Effector memory CD4-positive, alpha-beta T cell (primary cell): Measurements from ENCODE around the gene CEP70.
A peak's percentile ranks its signal among the peaks of the same experiment; 100 is the strongest.

Source experiments
- DNase-seq, 3 donors: peaks; one replicate each; pipeline ENCODE4 v3.0.0-alpha.2; 2020
- H3K27ac ChIP-seq: 2 replicates; pipeline ENCODE4 v1.7.0; 2013; ENCODE audit warnings: mild to moderate bottlenecking, low read length, moderate library complexity; ENCODE audit not compliant: insufficient read depth, poor library complexity, severe bottlenecking
- H3K27me3 ChIP-seq: replicated peaks from 2 replicates; pipeline ENCODE4 v1.7.0; 2013; ENCODE audit warnings: mild to moderate bottlenecking, low read length; ENCODE audit not compliant: insufficient read depth, control insufficient read depth, poor library complexity, severe bottlenecking
- H3K36me3 ChIP-seq: 2 replicates; pipeline ENCODE4 v1.7.0; 2013; ENCODE audit warnings: mild to moderate bottlenecking, low read length, moderate library complexity; ENCODE audit not compliant: control insufficient read depth, insufficient read depth
- H3K4me1 ChIP-seq: 2 replicates; pipeline ENCODE4 v1.7.0; 2013; ENCODE audit warnings: low read length, mild to moderate bottlenecking; ENCODE audit not compliant: control insufficient read depth, insufficient read depth, poor library complexity, severe bottlenecking
- H3K4me3 ChIP-seq: 2 replicates; pipeline ENCODE4 v1.7.0; 2013; ENCODE audit warnings: low read length, low read depth, mild to moderate bottlenecking; ENCODE audit not compliant: insufficient read depth, poor library complexity, severe bottlenecking
- H3K9me3 ChIP-seq: 2 replicates; pipeline ENCODE4 v1.7.0; 2013; ENCODE audit warnings: mild to moderate bottlenecking, low read length, moderate library complexity; ENCODE audit not compliant: control insufficient read depth
- total RNA-seq, 3 donors: gene quantifications; one replicate each; lab custom pipeline; 2026; lab: John Stamatoyannopoulos, UW

CEP70 gene
- total RNA-seq: 15.2 to 17.3 (median 15.5) reads per million in 3 donors

DNA sequence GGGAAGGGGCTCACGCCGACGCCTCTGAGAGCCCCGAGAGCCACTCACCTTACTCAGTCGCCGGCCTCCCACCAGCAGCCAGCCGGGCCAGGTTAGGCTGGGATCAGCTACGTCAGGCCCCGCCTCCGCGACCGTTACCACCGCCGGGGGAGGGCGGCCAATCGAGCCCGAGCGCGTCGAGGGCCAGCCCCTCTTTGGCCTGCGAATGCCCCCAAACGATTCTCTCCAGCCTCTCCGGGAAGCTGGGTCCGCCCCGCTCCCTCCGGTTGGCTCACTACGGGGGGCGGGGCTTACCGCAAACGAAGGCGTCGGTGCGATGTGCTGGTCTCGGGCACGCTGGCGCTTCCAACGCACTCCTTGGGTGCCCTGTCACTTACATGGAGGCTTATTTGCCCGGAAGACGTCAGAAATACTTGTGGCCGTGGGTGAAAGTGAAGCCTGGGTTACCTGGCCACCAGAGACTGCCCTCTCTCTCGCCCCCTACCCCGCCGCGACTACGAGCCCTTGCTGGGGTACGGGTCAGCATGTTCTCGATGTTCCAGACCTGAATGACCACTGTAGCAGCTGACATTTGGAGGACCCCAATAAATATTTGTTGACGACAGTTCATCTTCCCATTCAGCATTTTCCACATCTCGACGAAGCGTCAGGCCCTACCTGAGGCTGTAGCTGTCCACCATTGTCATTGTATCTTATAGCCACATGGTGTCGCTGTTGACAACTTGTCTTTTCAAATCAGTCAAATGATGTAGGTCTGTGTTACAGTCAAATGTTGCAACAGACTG, at the start of gene CEP70:
TSS of gene CEP70 (minus strand) at position 111 of the 785 bp plus-strand sequence. CDS start 21,333 bp downstream, outside the sequence.
- H3K27ac ChIP-seq: peak within 1 kb of the TSS; percentile 72
- H3K27me3 ChIP-seq: no peaks in the 10 kb centered on the region
- no peaks in the 10 kb centered on the region for H3K9me3 ChIP-seq
- no peaks in the 10 kb centered on the region for H3K36me3 ChIP-seq
- H3K4me3 ChIP-seq: peak within 1 kb of the TSS; percentile 59
- no peaks in the 10 kb centered on the region for H3K4me1 ChIP-seq
- peak; percentile 82 to 88 (median 86) for DNase-seq

- Histone ChIP-seq H3K9me3 (peaks cover 16% of the 10 kb centered on the region), H3K36me3 (no peaks in the 10 kb centered on the region), H3K27me3 (no peaks in the 10 kb centered on the region), H3K27ac (no peak overlapping the region), H3K4me1 (no peaks in the 10 kb centered on the region), H3K4me3 (no peak overlapping the region)
- DNase-seq: no peak
Observed at GRCh38 chr3:138642927-138643253, 48.8 kb upstream of the CEP70 start.

DNA sequence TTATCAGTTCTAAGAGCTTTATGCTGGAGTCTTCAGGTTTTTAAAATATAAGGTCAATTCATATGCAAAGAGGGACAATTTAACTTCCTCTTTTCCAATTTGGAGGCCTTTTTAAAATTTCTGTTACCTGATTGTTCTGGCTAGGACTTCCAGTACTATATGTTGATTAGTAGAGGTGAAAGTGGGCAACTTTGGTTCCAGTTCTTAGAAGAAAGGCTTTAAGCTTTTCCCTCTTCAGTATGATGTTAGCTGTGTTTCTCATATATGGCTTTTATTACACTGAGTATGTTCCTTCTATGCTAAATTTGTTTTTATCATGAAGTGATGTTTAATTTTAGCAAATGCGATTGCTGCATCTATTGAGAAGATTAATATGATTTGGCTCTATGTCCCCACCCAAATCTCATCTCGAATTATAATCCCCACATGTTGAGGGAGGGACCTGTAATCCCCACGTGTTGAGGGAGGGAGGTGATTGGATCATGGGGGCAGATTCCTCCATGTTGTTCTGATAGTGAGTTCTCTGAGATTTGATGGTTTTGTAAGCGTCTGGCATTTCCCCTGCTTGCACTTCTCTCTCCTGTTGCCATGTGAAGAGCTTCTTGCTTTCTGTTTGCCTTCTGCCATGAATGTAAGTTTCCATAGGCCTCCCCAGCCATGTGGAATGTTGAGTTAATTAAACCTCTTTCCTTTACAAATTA, 48.3 kb upstream of the CEP70 start:
- Histone ChIP-seq H3K36me3 (no peaks in the 10 kb centered on the region), H3K4me3 (no peak overlapping the region), H3K4me1 (no peaks in the 10 kb centered on the region), H3K27ac (no peak overlapping the region), H3K9me3 (peaks cover 16% of the 10 kb centered on the region), H3K27me3 (no peaks in the 10 kb centered on the region)
- DNase-seq: no peak

DNA sequence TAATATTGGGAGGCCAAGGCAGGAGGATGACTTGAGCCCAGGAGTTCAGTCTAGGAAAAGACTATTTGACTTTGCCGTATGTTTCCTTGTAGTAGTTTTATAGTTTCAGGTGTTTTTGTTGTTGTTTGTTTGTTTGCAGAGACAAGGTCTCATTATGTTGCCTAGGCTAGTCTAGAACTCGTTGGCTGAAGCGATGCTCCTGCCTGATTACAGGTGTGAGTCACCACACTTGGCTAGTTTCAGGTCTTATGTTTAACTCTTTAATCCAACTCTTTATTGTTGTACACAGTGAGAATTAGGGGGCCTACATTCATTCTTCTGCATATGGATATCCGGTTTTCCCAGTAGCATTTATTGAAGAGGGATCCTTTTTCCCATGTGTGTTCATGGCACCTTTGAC, 46.5 kb upstream of the CEP70 start:
- no peak for DNase-seq
- Histone ChIP-seq H3K4me3 (no peak overlapping the region), H3K9me3 (peaks cover 6% of the 10 kb centered on the region), H3K27ac (no peak overlapping the region), H3K36me3 (no peaks in the 10 kb centered on the region), H3K4me1 (no peaks in the 10 kb centered on the region), H3K27me3 (no peaks in the 10 kb centered on the region)

DNA sequence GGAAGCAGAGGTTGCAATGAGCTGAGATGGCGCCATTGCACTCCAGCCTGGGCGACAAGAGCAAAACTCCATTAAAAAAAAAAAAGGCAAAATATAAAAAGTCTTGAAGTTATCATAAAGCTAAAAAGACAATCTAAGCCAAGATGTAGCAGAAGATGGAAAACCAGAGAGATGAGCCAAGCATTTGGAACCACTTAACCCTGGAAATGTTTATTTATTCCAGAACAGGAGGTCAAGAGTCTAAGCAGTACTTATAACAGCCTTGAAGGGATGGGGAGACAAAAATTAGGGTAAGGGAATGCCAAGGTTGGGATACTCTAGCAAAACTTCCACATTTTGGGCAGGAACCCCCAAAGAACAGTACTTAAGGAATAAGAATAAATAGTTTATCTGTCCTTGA, 44.6 kb upstream of the CEP70 start:
- DNase-seq: no peak
- Histone ChIP-seq H3K27ac (no peak overlapping the region), H3K9me3 (no peaks in the 10 kb centered on the region), H3K27me3 (no peaks in the 10 kb centered on the region), H3K4me1 (no peaks in the 10 kb centered on the region), H3K36me3 (no peaks in the 10 kb centered on the region), H3K4me3 (no peak overlapping the region)

DNA sequence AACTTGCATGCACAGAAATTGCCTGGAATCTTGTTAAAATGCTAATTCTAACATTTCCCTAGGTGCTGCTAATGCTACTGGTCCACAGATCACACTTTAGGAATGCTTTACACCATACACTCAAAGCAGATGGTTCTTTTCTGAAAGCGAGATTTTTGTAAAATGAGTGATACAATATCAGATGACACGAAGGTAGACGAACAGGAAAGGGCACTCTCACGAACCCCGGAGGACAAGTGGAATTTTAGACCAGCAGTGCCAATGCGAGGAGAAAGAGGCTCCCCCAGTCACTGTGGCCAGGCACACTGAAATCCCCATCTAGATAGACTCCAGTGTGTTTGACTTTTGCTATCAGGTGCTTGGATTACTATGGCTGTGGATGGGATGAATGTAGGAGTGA, 35.5 kb upstream of the CEP70 start:
- Histone ChIP-seq H3K36me3 (no peaks in the 10 kb centered on the region), H3K27me3 (no peaks in the 10 kb centered on the region), H3K9me3 (no peaks in the 10 kb centered on the region), H3K4me1 (no peaks in the 10 kb centered on the region), H3K27ac (no peak overlapping the region), H3K4me3 (no peak overlapping the region)
- DNase-seq: no peak

DNA sequence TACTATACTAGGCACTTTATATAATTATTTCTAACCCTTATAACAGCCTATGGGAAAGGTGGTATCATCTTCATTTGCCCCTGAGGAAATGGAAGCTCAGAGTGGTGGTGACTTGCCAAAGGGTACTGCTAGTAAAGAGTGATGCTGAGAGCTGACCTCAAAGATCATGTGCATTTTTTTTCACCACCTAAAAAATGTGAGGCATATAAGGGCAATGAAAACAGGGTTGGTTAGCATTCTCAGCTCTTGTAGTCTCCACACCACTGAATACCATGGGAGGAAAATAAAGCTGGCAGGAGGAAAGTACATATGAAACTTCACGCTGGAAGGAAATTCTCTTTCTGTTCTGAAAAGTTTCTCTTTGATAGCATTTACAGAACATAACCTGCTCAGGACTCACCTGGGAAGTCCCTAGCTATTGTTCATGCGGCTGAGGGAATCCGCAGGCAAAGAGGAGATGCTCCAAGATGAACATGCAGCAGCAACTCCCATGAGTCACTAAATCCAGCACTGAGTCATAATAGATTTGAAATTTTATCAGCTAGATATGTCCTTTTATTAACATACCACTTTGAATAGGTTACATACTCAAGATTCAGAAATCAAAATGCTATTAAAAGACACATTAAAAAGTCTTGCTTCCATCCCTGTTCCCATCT, 31.8 kb upstream of the CEP70 start:
- Histone ChIP-seq H3K4me1 (no peaks in the 10 kb centered on the region), H3K27ac (no peak overlapping the region), H3K9me3 (no peaks in the 10 kb centered on the region), H3K27me3 (no peaks in the 10 kb centered on the region), H3K36me3 (no peaks in the 10 kb centered on the region), H3K4me3 (no peak overlapping the region)
- DNase-seq: no peak

DNA sequence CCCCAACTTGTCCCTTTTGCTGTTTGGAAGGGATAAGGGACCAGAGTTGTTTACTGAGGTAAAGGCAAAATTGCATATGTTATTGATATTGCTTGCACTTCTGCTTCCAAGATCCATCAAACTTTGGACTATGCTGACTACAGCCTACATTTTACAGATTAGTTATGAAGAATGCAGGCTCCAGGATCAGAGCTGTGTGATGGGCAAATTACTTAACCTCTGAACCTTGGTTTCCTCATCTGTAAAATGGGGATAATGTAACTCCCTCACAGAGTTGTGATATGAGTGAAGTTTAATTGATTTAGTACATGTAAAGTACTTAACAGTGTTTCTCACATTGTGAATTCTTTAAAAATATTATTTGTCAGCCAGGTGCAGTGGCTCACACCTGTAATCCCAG, 30.5 kb upstream of the CEP70 start:
- H3K9me3 ChIP-seq: no peaks in the 10 kb centered on the region
- no peaks in the 10 kb centered on the region for H3K36me3 ChIP-seq
- no peak overlapping the region for H3K4me3 ChIP-seq
- H3K27ac ChIP-seq: no peak overlapping the region
- H3K4me1 ChIP-seq: no peaks in the 10 kb centered on the region
- no peaks in the 10 kb centered on the region for H3K27me3 ChIP-seq
- no peak for DNase-seq

- no peaks in the 10 kb centered on the region for H3K36me3 ChIP-seq
- H3K27me3 ChIP-seq: no peaks in the 10 kb centered on the region
- H3K27ac ChIP-seq: no peak overlapping the region
- no peak overlapping the region for H3K4me3 ChIP-seq
- no peaks in the 10 kb centered on the region for H3K9me3 ChIP-seq
- H3K4me1 ChIP-seq: no peaks in the 10 kb centered on the region
- no peak for DNase-seq
Observed at GRCh38 chr3:138620431-138620830, 26.4 kb upstream of the CEP70 start.

GRCh38 chr3:138615462-138615861, 21.4 kb upstream of the CEP70 start:
- no peaks in the 10 kb centered on the region for H3K9me3 ChIP-seq
- no peak for DNase-seq
- H3K36me3 ChIP-seq: no peaks in the 10 kb centered on the region
- no peak overlapping the region for H3K4me3 ChIP-seq
- no peak overlapping the region for H3K27ac ChIP-seq
- H3K4me1 ChIP-seq: no peaks in the 10 kb centered on the region
- no peaks in the 10 kb centered on the region for H3K27me3 ChIP-seq
